ENCODE data around the gene TRPM5.
"Not testable (repeated sequence)": the region's sequence is repeated elsewhere in the genome, so short reads cannot be mapped to it uniquely, and the experiment has no call there.

The TRPM5 gene

GRCh38 chr11:2443881-2444820 is at the start of gene TRPM5:
TRPM5 (minus strand) TSS chr11:2444514; CDS start chr11:2423036, 21,478 bp downstream.
- peak; percentile 60 for DNase-seq (ENCODE audit: low read depth)

DNA sequence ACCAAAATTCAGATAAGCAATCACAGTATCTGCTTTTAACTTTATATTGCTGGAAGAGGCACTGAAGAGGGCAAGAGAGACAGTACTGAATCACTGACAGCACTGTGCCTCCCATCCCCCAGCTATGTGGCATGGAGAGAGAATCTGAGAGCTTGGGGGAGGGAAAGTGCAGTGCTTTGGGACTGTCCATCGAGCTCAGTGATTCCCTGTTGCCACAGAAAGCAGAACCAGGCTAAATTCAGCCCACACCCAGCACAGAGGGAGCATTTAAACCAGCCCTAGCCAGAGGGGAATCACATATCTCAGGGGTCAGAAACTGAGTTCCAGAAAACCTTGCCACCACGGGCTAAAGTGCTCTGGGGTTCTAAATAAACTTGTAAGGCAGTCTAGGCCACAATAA is 44.8 kb upstream of the TRPM5 start:
- no peak for DNase-seq (ENCODE audit: low read depth)

- DNase-seq (ENCODE audit: low read depth) = no peak
These were observed 43.7 kb upstream of the TRPM5 start for GRCh38 chr11:2488004-2488403.

DNA sequence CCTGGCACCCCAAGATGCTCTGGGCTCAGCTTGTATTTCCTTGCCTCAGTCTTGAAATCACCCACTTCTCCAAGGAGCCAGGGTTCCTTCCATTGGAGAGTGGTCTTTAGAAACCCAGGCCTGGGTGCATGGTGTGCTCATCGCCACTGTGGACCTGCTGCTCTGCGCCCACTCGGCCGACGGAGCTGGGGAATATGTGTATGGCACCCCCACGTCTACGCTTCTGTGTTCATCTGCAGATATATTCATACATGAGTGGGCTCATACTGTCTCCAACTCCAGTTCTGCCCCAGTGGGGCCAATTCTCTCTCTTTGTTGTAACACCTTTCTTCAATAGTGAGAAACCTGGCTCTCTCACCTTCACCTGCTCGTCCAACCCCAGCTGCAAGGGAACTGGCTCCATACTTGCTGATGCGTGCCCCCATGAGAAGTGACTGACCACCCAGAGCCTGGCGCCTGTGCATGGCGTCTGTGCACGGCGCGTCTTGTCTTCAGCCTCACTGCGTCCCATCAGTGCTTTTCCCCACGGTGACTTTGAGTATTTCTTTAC is 40.3 kb upstream of the TRPM5 start:
- DNase-seq (ENCODE audit: low read depth) = no peak

DNA sequence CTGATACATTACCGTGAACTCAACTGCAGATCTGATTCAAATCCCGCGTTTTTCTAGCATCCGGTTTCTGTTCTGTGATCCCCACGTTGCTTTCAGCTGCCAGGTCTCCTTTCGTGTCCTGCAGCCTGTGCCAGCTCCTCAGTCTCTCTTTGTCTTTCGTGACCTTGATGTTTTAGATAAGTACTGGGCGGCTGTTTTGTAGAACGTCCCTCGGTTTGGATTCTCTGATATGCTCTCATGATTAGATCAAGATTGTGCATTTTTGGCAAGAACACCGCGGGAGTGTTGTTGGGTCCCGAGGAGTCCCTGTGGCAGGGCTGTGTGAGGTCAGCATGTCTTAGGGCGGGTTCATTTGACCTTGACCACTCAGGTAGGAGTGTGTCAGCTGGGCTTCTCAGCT is 39.1 kb upstream of the TRPM5 start:
- no peak for DNase-seq (ENCODE audit: low read depth)

- no peak for DNase-seq (ENCODE audit: low read depth)
These were observed 38.4 kb upstream of the TRPM5 start for GRCh38 chr11:2482745-2483144.

GRCh38 chr11:2482204-2482603 is 37.9 kb upstream of the TRPM5 start:
- DNase-seq (ENCODE audit: low read depth) = no peak

GRCh38 chr11:2481253-2481652 is 36.9 kb upstream of the TRPM5 start:
- DNase-seq (ENCODE audit: low read depth) = no peak

- no peak for DNase-seq (ENCODE audit: low read depth)
These were observed 36.5 kb upstream of the TRPM5 start for GRCh38 chr11:2480874-2481220.

DNA sequence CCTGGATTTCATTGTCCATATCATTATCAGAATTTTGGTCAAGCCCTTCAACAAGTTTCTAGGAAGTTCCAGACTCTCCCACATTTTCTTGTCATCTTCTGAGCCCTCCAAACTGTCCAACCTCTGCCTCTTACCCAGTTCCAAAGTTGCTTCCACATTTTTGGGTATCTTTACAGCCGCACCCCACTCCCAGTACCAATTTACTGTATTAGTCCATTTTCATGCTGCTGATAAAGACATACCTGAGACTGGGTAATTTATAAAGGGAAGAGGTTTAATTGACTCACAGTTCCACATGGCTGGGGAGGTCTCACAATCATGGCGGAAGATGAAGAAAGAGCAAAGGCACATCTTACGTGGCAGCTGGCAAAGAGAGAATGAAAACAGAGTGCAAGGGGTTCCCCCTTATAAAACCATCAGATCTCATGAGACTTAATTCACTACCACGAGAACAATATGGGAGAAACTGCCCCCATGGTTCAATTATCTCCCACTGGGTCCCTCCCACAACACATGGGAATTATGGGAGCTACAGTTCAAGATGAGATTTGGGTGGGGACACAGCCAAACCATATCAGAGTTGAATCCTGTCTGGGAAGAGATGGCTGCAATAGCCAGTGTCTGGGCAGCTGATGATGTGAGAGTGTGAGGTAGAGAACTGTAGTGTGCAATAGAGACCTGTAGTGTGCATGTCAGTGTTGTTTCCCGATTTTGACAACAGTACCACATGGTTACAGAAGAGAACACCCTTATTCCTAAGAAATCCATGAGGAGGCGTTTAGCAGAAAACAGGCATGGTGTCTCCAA is 36.0 kb upstream of the TRPM5 start:
- not testable (repeated sequence) for DNase-seq (ENCODE audit: low read depth)

DNA sequence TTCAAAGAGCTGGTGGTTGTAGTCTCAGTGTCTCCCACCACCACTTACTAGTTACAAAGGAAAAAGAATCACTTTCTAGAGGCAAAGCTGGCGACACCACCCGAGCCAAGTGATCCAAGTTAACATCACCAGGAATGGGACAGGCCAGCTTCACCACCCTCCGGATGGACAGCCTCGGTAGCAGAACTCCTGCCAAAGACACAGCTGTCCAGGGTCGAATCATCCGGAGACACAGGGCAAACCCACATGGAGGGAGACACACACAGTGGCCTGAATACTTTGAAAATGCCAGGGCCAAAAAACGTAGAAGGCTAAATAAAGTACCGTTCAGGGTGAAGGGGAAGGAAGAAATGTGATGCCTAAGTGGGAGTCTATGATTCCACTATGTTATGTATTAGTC is 33.6 kb upstream of the TRPM5 start:
- DNase-seq (ENCODE audit: low read depth) = no peak

GRCh38 chr11:2477254-2477653 is 32.9 kb upstream of the TRPM5 start:
- DNase-seq (ENCODE audit: low read depth) = no peak

GRCh38 chr11:2475136-2475918 is 31.0 kb upstream of the TRPM5 start:
- DNase-seq (ENCODE audit: low read depth) = no peak

DNA sequence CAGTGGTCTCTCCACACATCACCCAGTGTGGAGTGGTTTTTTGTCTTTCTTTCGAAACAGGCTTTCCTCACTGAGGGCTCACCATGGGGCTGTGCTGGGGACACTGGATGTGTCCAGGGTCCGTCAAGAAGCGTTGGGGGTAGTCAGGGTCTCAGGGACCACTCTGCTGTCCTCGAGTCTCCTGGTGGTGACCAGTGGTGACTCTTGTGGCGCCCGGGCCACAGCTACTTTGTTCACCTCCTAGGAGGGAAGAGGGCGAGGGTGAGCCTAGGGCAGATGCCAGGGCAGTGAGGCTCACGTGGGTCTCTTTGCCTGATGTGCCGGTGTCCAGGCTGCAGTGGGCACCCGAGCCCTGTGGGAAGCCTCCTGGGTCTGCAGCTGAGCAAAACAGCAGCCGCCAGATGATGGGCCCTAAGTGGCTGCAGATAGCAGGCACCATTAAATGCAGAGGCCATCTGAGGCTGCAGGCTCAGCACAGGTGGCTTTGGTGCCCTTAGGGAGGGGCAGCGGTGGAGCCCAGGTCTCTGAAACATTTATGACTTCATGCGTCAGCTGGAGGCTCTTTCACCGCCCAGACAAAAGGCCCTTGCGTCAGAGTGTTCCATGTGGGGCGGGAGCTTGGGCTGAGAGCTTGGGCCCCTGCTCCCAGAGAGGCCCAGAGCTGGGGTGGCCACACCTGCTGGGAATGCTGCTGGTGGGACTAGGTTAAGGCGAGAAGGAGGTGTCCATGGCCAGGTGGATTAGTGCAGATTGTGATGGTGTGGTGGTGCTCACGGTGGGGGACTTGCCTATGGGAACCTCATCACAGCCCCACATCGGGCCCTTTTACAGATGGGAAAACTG is 30.0 kb upstream of the TRPM5 start:
- no peak for DNase-seq (ENCODE audit: low read depth)

DNA sequence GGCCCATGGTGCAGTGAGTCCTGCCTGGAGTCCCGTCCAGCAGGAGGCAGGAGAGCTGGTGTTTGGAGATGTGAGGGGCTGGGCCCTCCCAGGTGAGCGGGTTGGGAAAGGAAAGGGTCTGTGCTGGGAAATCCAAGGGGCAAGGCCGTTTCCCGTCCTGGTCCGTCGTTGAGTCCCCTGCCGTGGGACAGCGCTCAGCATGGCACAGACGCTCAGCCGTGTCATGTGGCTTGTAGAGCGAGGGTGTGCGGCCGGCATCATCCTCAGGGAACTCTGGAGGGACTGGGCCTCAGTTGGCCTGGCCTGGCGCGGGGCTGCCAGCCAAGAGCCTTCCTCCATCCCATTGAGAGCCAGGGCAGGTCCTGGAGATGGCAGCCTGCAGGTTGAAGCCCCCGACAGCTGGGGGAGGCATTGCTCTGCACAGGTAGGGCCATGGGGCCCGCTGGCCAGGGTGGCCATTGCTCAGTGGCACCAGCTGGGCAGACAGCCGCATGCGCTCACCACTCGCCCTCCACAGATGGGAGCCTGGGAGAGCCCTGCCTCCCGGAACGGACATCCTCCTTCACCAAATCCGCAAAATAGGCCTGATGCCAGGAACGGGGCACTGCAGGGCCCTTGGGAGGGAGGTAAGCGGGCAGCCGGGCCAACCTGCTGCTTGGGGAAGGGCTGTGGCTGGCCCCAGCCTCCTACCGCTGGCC is 29.2 kb upstream of the TRPM5 start:
- no peak for DNase-seq (ENCODE audit: low read depth)

DNA sequence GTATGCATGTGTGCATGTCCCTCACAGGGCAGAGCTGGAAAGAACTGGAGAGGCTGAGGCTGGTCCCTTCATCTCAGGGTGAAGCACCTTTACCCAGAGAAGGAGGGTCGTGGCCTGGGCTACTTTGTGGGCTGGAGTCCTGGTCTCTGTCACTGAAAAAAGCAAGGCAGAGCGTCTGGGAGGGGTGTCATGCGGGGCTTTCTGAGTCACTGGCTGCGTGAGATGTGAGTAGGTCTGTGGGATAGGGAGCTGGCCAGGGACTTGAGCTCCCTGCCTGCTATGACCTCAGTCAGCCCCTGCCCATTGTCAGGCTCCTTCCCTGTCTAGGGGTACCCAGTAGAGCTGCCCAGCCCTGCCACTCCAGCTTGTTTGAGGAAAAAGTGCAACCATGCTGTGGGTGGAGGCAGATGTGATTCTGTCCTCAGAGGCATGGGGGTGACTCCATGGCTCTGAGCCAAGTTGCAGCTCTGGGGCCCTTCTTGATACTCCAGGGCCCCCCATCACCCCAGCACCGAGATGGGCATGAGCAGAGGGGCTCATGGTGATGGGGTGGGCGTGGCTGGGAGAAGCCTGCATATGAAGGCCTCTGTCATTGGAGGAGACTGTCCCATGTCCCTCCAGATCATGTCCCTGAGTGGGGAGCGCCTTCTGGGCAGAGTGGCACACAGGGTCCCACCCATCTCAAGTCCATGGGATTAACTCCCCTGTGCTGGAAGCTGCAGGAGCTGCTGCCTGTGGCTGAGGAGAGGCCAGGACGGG is 28.3 kb upstream of the TRPM5 start:
- no peak for DNase-seq (ENCODE audit: low read depth)

GRCh38 chr11:2471804-2472096 is 27.4 kb upstream of the TRPM5 start:
- DNase-seq (ENCODE audit: low read depth) = no peak

DNA sequence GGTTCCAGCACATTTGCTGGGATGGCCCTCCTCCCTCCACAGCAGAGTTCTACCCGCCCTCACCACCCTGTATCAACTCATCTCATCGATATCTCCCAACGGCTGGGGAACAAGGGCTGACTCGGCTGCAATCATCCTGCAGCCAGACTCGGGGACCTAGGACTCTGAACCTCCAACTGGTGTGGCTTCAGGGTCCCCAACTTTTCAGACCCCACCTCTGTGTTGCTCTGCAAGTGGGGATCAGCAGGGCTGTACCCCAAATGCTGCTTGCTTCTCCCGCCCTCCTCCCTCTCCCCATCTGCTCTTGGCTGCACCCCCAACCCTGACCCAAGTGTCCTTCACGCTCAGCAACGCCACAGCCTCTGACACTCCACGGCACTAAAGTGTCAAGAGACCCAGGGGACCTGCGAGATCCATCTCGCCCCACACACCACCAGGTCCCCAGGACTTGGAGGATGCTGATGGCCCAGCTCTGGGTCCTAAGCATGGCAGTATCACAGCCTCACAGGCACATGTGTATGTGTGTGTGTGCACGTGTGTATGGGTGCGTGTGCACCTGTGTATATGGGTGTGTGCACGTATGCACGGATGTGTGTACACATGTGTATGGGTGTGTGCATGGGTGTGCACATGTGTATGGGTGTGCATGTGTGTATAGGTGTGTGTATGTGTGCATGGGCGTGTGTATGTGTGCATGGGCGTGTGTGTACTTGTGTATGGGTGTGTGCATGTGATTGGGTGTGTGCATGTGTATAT is 26.9 kb upstream of the TRPM5 start:
- no peak for DNase-seq (ENCODE audit: low read depth)

GRCh38 chr11:2470495-2470894 is 26.2 kb upstream of the TRPM5 start:
- no peak for DNase-seq (ENCODE audit: low read depth)

Data from activated T-cell treated with anti-CD3 and anti-CD28 coated beads for 24 hours (primary cell).